IPS DF 4.7 (cell line): ENCODE measurements around the gene RIN1.
A peak's percentile ranks its signal among the peaks of the same experiment; 100 is the strongest.
"Not testable (repeated sequence)": the region's sequence is repeated elsewhere in the genome, so short reads cannot be mapped to it uniquely, and the experiment has no call there.

Experiments used
- DNase-seq: peaks from one replicate; pipeline ENCODE4 v3.0.0-alpha.2; 2013; ENCODE audit warnings: low spot score; ENCODE audit errors: extremely low read depth

The RIN1 gene

GRCh38 chr11:66360406-66361073 is 24.3 kb upstream of the RIN1 start:
- no peak for DNase-seq

- DNase-seq, result no peak
Measured at GRCh38 chr11:66359662-66360087, 23.4 kb upstream of the RIN1 start.

- not testable (repeated sequence) for DNase-seq
Measured at GRCh38 chr11:66350560-66351235, 14.5 kb upstream of the RIN1 start.

GRCh38 chr11:66349084-66349386 is 12.8 kb upstream of the RIN1 start:
- DNase-seq, result no peak

- DNase-seq, result no peak
Measured at GRCh38 chr11:66347425-66348276, 11.4 kb upstream of the RIN1 start, which contains the start of gene B4GAT1. Gene B4GAT1, minus strand, starts transcription at chr11:66347629. Its CDS starts 84 bp downstream, at chr11:66347545.

- no peak for DNase-seq
Measured at GRCh38 chr11:66346476-66347424, 10.5 kb upstream of the RIN1 start.

GRCh38 chr11:66345316-66345649 is 9.0 kb upstream of the RIN1 start:
- no peak for DNase-seq

- peak; percentile 87 for DNase-seq
Measured at GRCh38 chr11:66344550-66345315, 8.5 kb upstream of the RIN1 start, which contains the start of gene BRMS1. Gene BRMS1, minus strand, starts transcription at chr11:66345104. Its CDS starts 2,870 bp downstream, at chr11:66342234.

- no peak for DNase-seq
Measured at GRCh38 chr11:66343176-66343575, 6.9 kb upstream of the RIN1 start.

GRCh38 chr11:66341502-66342126 is 5.4 kb upstream of the RIN1 start:
- DNase-seq, result no peak

GRCh38 chr11:66340596-66341501 is 4.6 kb upstream of the RIN1 start:
- no peak for DNase-seq

- no peak for DNase-seq
Measured at GRCh38 chr11:66339686-66340483, 3.7 kb upstream of the RIN1 start.

- no peak for DNase-seq
Measured at GRCh38 chr11:66339162-66339675, 3.0 kb upstream of the RIN1 start.

- DNase-seq, result no peak
Measured at GRCh38 chr11:66338276-66339161, 2.3 kb upstream of the RIN1 start.

- no peak for DNase-seq
Measured at GRCh38 chr11:66337103-66337899, 1.1 kb upstream of the RIN1 start.
